ENCODE measurements around the gene MME. TPM values are rescaled to one million over a fixed set of nuclear protein-coding genes. Genes with fewer than 3 reads are reported as not detected.

MME gene
- total and polyA plus RNA-seq, 5 donors from 2014 or later, result 0.41 to 0.71 TPM; not detected in 3

Other genes with a start within 250 kb of the MME start
- not detected for gene STRIT1, start 213.4 kb downstream of the MME start, total RNA-seq
- gene STRIT1, start 213.4 kb downstream of the MME start, polyA plus RNA-seq, result not detected

Measured in CD4-positive, CD25-positive, alpha-beta regulatory T cell (primary cell).